Esophagus squamous epithelium (tissue), 5 donors: ENCODE results near the gene ITFG2. TPM values are rescaled to one million over a fixed set of nuclear protein-coding genes. Genes with fewer than 3 reads are reported as not detected.

ENCODE experiments used
- DNase-seq: peaks from one replicate; lab custom pipeline; 2025; lab: John Stamatoyannopoulos, UW
- H3K27ac ChIP-seq, 4 donors: fragments of 200-600 bp; sonication (generic); one replicate each; pipeline ENCODE4 v1.5.1; 2016 to 2019; ENCODE audit warnings: mild to moderate bottlenecking in 1 of 4
- H3K27me3 ChIP-seq, 4 donors: fragments of 200-600 bp; sonication (generic); 1 replicate in 3 of 4; 2 replicates in 1 of 4; pipeline versions ENCODE4 v1.5.1 to v1.6.0; 2017 to 2021; ENCODE audit warnings: antibody characterized with exemption in 1 of 4
- H3K36me3 ChIP-seq, 3 donors: fragments of 200-600 bp; sonication (generic); one replicate each; pipeline ENCODE4 v1.5.1; 2016 to 2019
- H3K4me1 ChIP-seq, 3 donors: fragments of 200-600 bp; sonication (generic); one replicate each; pipeline ENCODE4 v1.5.1; 2017 to 2019
- H3K4me3 ChIP-seq, 4 donors: fragments of 200-600 bp; sonication (generic); 1 replicate in 3 of 4; 2 replicates in 1 of 4; pipeline ENCODE4 v1.5.1; 2016 to 2019; ENCODE audit warnings: mild to moderate bottlenecking in 2 of 4, moderate library complexity in 1 of 4
- H3K9me3 ChIP-seq, 3 donors: fragments of 200-600 bp; sonication (generic); one replicate each; pipeline ENCODE4 v1.5.1; 2016 to 2019
- POLR2A ChIP-seq, 4 donors: fragments of 450-650 bp; IDR thresholded peaks; one replicate each; pipeline ENCODE4 v1.6.1; 2017; ENCODE audit warnings: antibody characterized with exemption in 4 of 4, mild to moderate bottlenecking in 4 of 4, moderate library complexity in 3 of 4
- WGBS, 2 donors: methylation state at CpG; one replicate each; pipeline ENCODE4 v1.1.5; 2018; 5-methylcytosine and 5-hydroxymethylcytosine counted together
- intact Hi-C: fragments of 100-400 bp; cut with DNase I; formaldehyde crosslinking; loops from one replicate; pipeline ENCODE4 v1.15.0; 2022
- total RNA-seq, 4 donors: library from RNA; depleted of rRNA; stranded (reverse); fragments of >200 nt; gene quantifications; one replicate each; pipeline ENCODE4 v1.1.0, GENCODE V29; 2016
- TF ChIP-seq, protein P1 (sequence below), 6 experiments: fragments of 450-650 bp in 4 of 6; fragments of 200-600 bp in 2 of 6; sonication (generic) in 2 of 6; IDR thresholded peaks; one replicate each; pipeline ENCODE4 v1.5.1; 2016 to 2019; ENCODE audit warnings: antibody characterized with exemption in 6 of 6, mild to moderate bottlenecking in 4 of 6, moderate library complexity in 4 of 6
- donor health status: DM: yes; HTN: yes; CAD: no.

Gene ITFG2
- total RNA-seq, 4 donors from 2014 or later = 14.3 to 27.5 (median 15.7) TPM

DNA sequence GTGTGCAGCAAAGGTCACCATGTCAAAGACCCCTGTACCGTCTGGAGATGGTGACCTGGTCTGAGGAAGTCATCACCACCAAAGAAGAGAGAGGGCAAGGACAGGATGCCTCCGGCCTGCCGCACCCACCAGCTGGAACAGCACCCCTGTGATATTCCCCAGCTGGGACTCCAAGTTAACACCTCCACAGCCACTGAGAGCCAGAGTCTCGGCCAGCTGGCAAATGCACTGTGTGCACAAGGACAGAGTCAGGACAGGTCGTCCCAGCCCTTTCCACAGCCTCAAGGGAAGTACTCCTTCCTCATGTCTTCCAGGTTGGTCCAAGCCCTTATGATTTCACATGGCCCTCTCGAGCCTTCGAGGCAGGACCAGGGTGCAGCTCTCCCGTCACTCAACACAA, 37.0 kb upstream of the ITFG2 start:
- Histone ChIP-seq H3K27me3 (peaks cover 0 to 10% (median 0%) of the 10 kb centered on the region in 4 donors), H3K27ac (no peak overlapping the region), H3K9me3 (no peaks in the 10 kb centered on the region), H3K4me3 (no peak overlapping the region), H3K36me3 (no peaks in the 10 kb centered on the region), H3K4me1 (peaks cover 0 to 9% (median 0%) of the 10 kb centered on the region in 3 donors)
- intact Hi-C loops = no loop called here
- WGBS, 2 donors = 78 to 80% methylated on average over 1 to 5 of the region's 8 CpGs
- no peak for DNase-seq
- no peak for TF ChIP-seq POLR2A (IDR thresholded peaks at IDR 0.05)
- TF ChIP-seq, protein P1, sequence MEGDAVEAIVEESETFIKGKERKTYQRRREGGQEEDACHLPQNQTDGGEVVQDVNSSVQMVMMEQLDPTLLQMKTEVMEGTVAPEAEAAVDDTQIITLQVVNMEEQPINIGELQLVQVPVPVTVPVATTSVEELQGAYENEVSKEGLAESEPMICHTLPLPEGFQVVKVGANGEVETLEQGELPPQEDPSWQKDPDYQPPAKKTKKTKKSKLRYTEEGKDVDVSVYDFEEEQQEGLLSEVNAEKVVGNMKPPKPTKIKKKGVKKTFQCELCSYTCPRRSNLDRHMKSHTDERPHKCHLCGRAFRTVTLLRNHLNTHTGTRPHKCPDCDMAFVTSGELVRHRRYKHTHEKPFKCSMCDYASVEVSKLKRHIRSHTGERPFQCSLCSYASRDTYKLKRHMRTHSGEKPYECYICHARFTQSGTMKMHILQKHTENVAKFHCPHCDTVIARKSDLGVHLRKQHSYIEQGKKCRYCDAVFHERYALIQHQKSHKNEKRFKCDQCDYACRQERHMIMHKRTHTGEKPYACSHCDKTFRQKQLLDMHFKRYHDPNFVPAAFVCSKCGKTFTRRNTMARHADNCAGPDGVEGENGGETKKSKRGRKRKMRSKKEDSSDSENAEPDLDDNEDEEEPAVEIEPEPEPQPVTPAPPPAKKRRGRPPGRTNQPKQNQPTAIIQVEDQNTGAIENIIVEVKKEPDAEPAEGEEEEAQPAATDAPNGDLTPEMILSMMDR (IDR thresholded peaks at IDR 0.05) = no peak

DNA sequence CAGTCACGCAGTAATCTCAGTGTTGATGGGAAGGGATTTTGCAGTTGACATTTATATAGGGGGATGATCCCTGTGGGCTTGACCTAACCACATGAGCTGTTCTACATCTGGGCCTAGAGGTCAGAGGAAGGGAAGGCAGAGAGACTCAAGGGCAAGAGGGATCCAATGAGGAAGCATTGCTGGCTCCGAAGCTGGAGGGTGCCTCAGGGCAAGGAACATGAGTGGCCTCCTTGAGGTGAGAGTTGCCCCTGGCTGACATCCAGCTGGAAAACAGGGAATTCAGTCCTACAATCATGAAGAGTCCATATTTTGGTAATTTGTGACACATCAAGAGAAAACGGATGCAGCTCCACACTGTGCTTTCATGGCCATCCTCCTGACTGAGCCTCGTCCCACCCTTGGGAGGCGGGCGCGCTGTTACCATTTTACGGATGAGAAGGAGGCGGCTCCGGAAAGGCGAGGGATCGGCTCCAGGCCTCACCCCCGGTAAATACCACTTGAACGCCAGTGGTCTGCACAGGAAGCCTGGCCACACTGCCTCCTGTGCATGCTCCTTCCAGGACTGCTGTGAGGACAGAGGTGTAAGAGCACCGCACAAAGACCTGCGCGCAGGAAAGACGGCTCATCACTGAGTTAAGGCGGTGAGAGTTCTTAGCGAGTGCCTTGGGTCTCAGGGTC, 36.2 kb upstream of the ITFG2 start:
- peaks cover 0 to 9% (median 0%) of the 10 kb centered on the region in 3 donors for H3K4me1 ChIP-seq
- 83 to 87% methylated on average over 10 to 19 of the region's 20 CpGs for WGBS, 2 donors
- TF ChIP-seq, protein P1 (IDR thresholded peaks at IDR 0.05) = no peak
- no peak for TF ChIP-seq POLR2A (IDR thresholded peaks at IDR 0.05)
- no peaks in the 10 kb centered on the region for H3K36me3 ChIP-seq
- no peak for DNase-seq
- H3K27me3 ChIP-seq = peaks cover 0 to 10% (median 0%) of the 10 kb centered on the region in 4 donors
- no peak overlapping the region for H3K4me3 ChIP-seq
- H3K9me3 ChIP-seq = no peaks in the 10 kb centered on the region
- intact Hi-C loops = no loop called here
- no peak overlapping the region for H3K27ac ChIP-seq

DNA sequence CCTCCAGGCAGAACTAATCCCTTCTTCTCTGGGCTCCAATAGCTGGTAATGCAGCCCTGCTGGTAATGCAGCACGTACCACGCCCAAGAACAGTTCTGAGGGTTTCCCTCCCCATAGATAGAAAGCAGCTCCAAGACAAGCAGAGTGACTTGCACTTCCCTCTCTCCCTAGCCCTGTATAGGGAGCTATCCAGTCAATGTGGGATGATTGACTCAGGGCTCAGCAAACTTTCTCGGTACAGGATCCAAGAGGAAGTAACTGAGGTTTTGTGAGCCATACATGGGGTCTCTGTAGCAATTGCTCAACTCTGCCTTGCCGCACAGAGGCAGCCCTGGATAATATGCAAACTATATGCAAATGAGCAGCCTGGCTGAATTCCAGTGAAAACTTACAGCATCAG, 33.2 kb upstream of the ITFG2 start:
- TF ChIP-seq, protein P1 (IDR thresholded peaks at IDR 0.05) = no peak
- TF ChIP-seq POLR2A (IDR thresholded peaks at IDR 0.05) = no peak
- no peak for DNase-seq
- H3K27ac ChIP-seq = no peak overlapping the region
- intact Hi-C loops = no loop called here
- H3K36me3 ChIP-seq = no peaks in the 10 kb centered on the region
- H3K4me1 ChIP-seq = peaks cover 5 to 18% (median 7%) of the 10 kb centered on the region in 3 donors
- H3K27me3 ChIP-seq = peaks cover 0 to 24% (median 0%) of the 10 kb centered on the region in 4 donors
- no peak overlapping the region for H3K4me3 ChIP-seq
- 36 to 41% methylated on average over 2 of the region's 4 CpGs for WGBS, 2 donors
- no peaks in the 10 kb centered on the region for H3K9me3 ChIP-seq

DNA sequence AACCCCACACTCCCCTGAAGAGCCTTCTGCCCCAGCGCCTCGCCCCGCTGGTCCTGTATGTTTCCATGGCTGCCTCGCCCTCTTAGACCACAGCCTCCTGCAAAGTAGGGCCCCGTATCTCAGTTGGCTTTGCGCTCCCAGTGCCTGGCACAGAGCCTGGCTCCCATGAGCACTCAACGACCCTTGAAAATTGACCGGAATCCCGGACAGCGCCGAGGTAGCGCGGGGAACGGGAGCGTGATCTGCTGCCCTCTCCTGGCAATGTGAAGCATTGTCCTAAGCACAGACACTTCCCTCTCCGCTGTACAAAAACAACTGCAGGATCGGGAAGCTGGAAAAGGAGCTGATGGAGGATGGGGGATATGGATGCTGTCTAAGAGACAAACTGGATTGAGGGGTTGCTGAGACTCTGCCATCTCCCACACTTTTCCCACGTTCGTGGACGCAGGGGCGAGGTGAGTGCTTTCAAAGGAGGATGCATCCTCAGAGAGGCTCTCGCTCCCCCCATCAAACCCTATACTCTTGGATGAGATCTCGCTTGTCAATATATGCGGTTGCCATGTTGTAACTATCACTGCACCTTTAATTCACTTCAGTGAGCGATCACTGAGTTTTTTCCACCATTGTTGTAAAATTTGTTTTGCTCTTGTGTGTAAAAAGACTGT, 28.4 kb upstream of the ITFG2 start:
- Histone ChIP-seq H3K4me3 (peak overlapping the region in 2 of 4 donors; percentile 24 to 54), H3K36me3 (no peaks in the 10 kb centered on the region), H3K9me3 (no peaks in the 10 kb centered on the region), H3K4me1 (peaks cover 5 to 14% (median 8%) of the 10 kb centered on the region in 3 donors), H3K27me3 (peaks cover 0 to 27% (median 0%) of the 10 kb centered on the region in 4 donors), H3K27ac (no peak overlapping the region)
- TF ChIP-seq, protein P1 (IDR thresholded peaks at IDR 0.05) = peak; percentile 60 to 85 (median 76)
- no peak for TF ChIP-seq POLR2A (IDR thresholded peaks at IDR 0.05)
- intact Hi-C loops = no loop called here
- DNase-seq = no peak
- WGBS, 2 donors = 14 to 21% methylated on average over 14 to 18 of the region's 25 CpGs

DNA sequence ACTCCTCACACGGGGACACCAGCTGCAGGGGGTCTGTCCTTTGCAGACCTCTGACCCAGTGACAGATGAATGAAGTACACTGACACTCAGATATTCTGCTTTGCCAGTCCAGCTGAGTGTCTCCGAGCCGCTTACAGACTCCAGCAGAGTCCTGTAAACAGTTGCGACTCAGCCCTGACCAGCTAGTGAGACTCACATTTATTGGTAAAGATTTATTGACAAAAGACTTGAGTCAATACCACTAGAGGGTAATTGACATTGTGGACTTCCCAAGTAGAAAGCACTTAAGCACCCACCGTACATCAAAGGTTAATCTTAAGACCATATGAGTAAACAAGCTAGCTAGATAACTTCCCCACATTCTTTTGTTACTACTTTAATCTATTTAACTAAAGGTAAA, 27.5 kb upstream of the ITFG2 start:
- WGBS, 2 donors = 62 to 66% methylated on average over 5 of the region's 5 CpGs
- intact Hi-C loops = no loop called here
- no peak for DNase-seq
- peaks cover 0 to 27% (median 0%) of the 10 kb centered on the region in 4 donors for H3K27me3 ChIP-seq
- no peaks in the 10 kb centered on the region for H3K36me3 ChIP-seq
- H3K9me3 ChIP-seq = no peaks in the 10 kb centered on the region
- TF ChIP-seq, protein P1 (IDR thresholded peaks at IDR 0.05) = no peak
- TF ChIP-seq POLR2A (IDR thresholded peaks at IDR 0.05) = no peak
- H3K4me1 ChIP-seq = peaks cover 5 to 10% (median 8%) of the 10 kb centered on the region in 3 donors
- no peak overlapping the region for H3K27ac ChIP-seq
- no peak overlapping the region for H3K4me3 ChIP-seq
